OCI-LY1 (cell line): ENCODE data around the gene VARS1.
"Not testable (repeated sequence)": the region's sequence is repeated elsewhere in the genome, so short reads cannot be mapped to it uniquely, and the experiment has no call there.

ENCODE experiments used
- H2AFZ ChIP-seq: fragments of 200-600 bp; sonication (generic), shearing (Covaris generic); 2 replicates; pipeline ENCODE4 v1.6.0; 2014; ENCODE audit warnings: antibody characterized with exemption, mild to moderate bottlenecking, low read length
- H3F3A ChIP-seq: fragments of 200-600 bp; sonication (generic), shearing (Covaris generic); 2 replicates; pipeline ENCODE4 v1.6.0; 2014; ENCODE audit warnings: mild to moderate bottlenecking, antibody characterized with exemption, low read length, moderate library complexity; ENCODE audit not compliant: insufficient read depth
- H3K27ac ChIP-seq: fragments of 200-600 bp; sonication (generic); 2 replicates; pipeline ENCODE4 v1.5.1; 2014; ENCODE audit warnings: low read length, mixed run types, mild to moderate bottlenecking, low read depth; ENCODE audit not compliant: poor library complexity, severe bottlenecking
- H3K27me3 ChIP-seq: fragments of 200-600 bp; sonication (generic); 2 replicates; pipeline ENCODE4 v1.6.0; 2014; ENCODE audit warnings: antibody characterized with exemption, mild to moderate bottlenecking, low read length, moderate library complexity; ENCODE audit not compliant: insufficient read depth
- H3K36me3 ChIP-seq: fragments of 200-600 bp; sonication (generic); 2 replicates; pipeline ENCODE4 v1.6.1; 2014; ENCODE audit warnings: mild to moderate bottlenecking, antibody characterized with exemption, low read length, moderate library complexity, mixed read lengths; ENCODE audit not compliant: insufficient read depth
- H3K4me1 ChIP-seq: fragments of 200-600 bp; sonication (generic); 2 replicates; pipeline ENCODE4 v1.5.1; 2014; ENCODE audit warnings: mild to moderate bottlenecking, low read length, moderate library complexity; ENCODE audit not compliant: insufficient read depth, severe bottlenecking
- H3K4me2 ChIP-seq: fragments of 200-600 bp; sonication (generic), shearing (Covaris generic); 2 replicates; pipeline ENCODE4 v1.6.1; 2014; ENCODE audit warnings: low read length
- H3K4me3 ChIP-seq: fragments of 200-600 bp; sonication (generic); 2 replicates; pipeline ENCODE4 v1.5.1; 2014; ENCODE audit warnings: low read length, low read depth, mild to moderate bottlenecking, mixed read lengths; ENCODE audit not compliant: poor library complexity, severe bottlenecking
- H3K79me2 ChIP-seq: fragments of 200-600 bp; shearing (Covaris generic); 2 replicates; pipeline ENCODE4 v1.6.1; 2016; ENCODE audit warnings: mixed run types, low read length, mixed read lengths; ENCODE audit not compliant: insufficient read depth
- H3K9ac ChIP-seq: fragments of 200-600 bp; sonication (generic), shearing (Covaris generic); 2 replicates; pipeline ENCODE4 v1.6.1; 2014; ENCODE audit warnings: mild to moderate bottlenecking, low read length, mixed read lengths
- H3K9me2 ChIP-seq: fragments of 200-600 bp; sonication (generic), shearing (Covaris generic); 2 replicates; pipeline ENCODE4 v1.6.1; 2014; ENCODE audit warnings: low read depth, mild to moderate bottlenecking, low read length, mixed read lengths
- H3K9me3 ChIP-seq: fragments of 200-600 bp; shearing (Covaris generic); 2 replicates; pipeline ENCODE4 v1.6.1; 2014; ENCODE audit warnings: low read length, mixed read lengths
- H4K20me1 ChIP-seq: fragments of 200-600 bp; sonication (generic), shearing (Covaris generic); 2 replicates; pipeline ENCODE4 v1.6.0; 2016; ENCODE audit warnings: mild to moderate bottlenecking, low read length; ENCODE audit not compliant: insufficient read depth
- CTCF ChIP-seq: fragments of 200-600 bp; sonication (generic), shearing (Covaris generic); IDR thresholded peaks from 2 replicates; pipeline ENCODE4 v1.5.1; 2017; ENCODE audit warnings: mild to moderate bottlenecking, antibody characterized with exemption, low read length, moderate library complexity, mixed read lengths
- EZH2 ChIP-seq: fragments of 200-600 bp; sonication (generic), shearing (Covaris generic); IDR thresholded peaks from 2 replicates; pipeline ENCODE4 v1.8.0; 2017; ENCODE audit warnings: borderline replicate concordance, mixed run types, mild to moderate bottlenecking, antibody characterized with exemption, low read length, moderate library complexity, mixed read lengths

The VARS1 gene

GRCh38 chr6:31805939-31806469, 10.5 kb upstream of the VARS1 start:
- Histone ChIP-seq H3K4me3 (peak overlapping the region; percentile 93), H2AFZ (0 out of 2 replicates have a peak overlapping the region, but pooled peaks have one; percentile 45), H3K9ac (peak overlapping the region; percentile 98), H4K20me1 (no peaks in the 10 kb centered on the region), H3K79me2 (peaks cover 9% of the 10 kb centered on the region), H3K9me3 (no peaks in the 10 kb centered on the region), H3K27me3 (no peaks in the 10 kb centered on the region), H3K4me2 (peak overlapping the region; percentile 96), H3K27ac (peak overlapping the region; percentile 59), H3K9me2 (no peaks in the 10 kb centered on the region), H3K4me1 (peaks cover 14% of the 10 kb centered on the region), H3F3A (no peaks in the 10 kb centered on the region), H3K36me3 (peaks cover 21% of the 10 kb centered on the region)
- no peak for TF ChIP-seq EZH2
- TF ChIP-seq CTCF: no peak

GRCh38 chr6:31801031-31801927, 5.7 kb upstream of the VARS1 start:
- not testable (repeated sequence) for H4K20me1 ChIP-seq, H3K9me2 ChIP-seq, H2AFZ ChIP-seq, H3F3A ChIP-seq, H3K79me2 ChIP-seq, H3K4me3 ChIP-seq, H3K4me2 ChIP-seq, H3K27me3 ChIP-seq, H3K9ac ChIP-seq, H3K27ac ChIP-seq, H3K9me3 ChIP-seq
- Histone ChIP-seq H3K36me3 (peaks cover 30% of the 10 kb centered on the region), H3K4me1 (peaks cover 21% of the 10 kb centered on the region)

GRCh38 chr6:31799781-31800180, 4.2 kb upstream of the VARS1 start:
- no peak overlapping the region for H3K9ac ChIP-seq
- H3K27ac ChIP-seq: no peak overlapping the region
- H3K4me2 ChIP-seq: no peak overlapping the region
- H3K36me3 ChIP-seq: peaks cover 30% of the 10 kb centered on the region
- peaks cover 6% of the 10 kb centered on the region; the same call in 1 of the 2 replicates for H3K79me2 ChIP-seq
- no peaks in the 10 kb centered on the region for H4K20me1 ChIP-seq
- no peak overlapping the region for H2AFZ ChIP-seq
- TF ChIP-seq CTCF (no peak), EZH2 (no peak)
- no peaks in the 10 kb centered on the region for H3K9me2 ChIP-seq
- H3K4me3 ChIP-seq: no peak overlapping the region
- no peaks in the 10 kb centered on the region for H3K9me3 ChIP-seq
- peaks cover 15% of the 10 kb centered on the region for H3K4me1 ChIP-seq
- H3K27me3 ChIP-seq: no peaks in the 10 kb centered on the region
- H3F3A ChIP-seq: 0 out of 2 replicates have a peak, but pooled peaks cover 6% of the 10 kb centered on the region
